RWPE2 (cell line): ENCODE measurements around the gene VAT1.

Experiments
- ATAC-seq: fragments of 200-7000 bp; cut with Tn5 transposase; 3 replicates; pipeline ENCODE4 v1.9.1; 2021; ENCODE audit warnings: low read depth
- DNase-seq: peaks from one replicate; pipeline ENCODE4 v3.0.0-alpha.2; 2020; ENCODE audit warnings: low spot score
- H3K27ac ChIP-seq: fragments of 450-650 bp; 2 replicates; pipeline ENCODE4 v1.5.1; 2017; ENCODE audit warnings: mild to moderate bottlenecking; ENCODE audit not compliant: poor library complexity, severe bottlenecking
- H3K27me3 ChIP-seq: fragments of 250-450 bp; sonication (Bioruptor Pico); 2 replicates; pipeline ENCODE4 v1.5.1; 2021; ENCODE audit warnings: mild to moderate bottlenecking, moderate library complexity; ENCODE audit not compliant: insufficient read depth, poor library complexity, severe bottlenecking
- H3K36me3 ChIP-seq: fragments of 250-450 bp; sonication (Bioruptor Pico); 2 replicates; pipeline ENCODE4 v1.5.1; 2020; ENCODE audit warnings: low read depth, mild to moderate bottlenecking, moderate library complexity
- H3K4me1 ChIP-seq: fragments of 250-450 bp; sonication (Bioruptor Pico); 2 replicates; pipeline ENCODE4 v1.5.1; 2021; ENCODE audit warnings: mild to moderate bottlenecking, moderate library complexity; ENCODE audit not compliant: insufficient read depth, poor library complexity, severe bottlenecking
- H3K4me3 ChIP-seq: fragments of 250-450 bp; sonication (Bioruptor Pico); 2 replicates; pipeline ENCODE4 v1.5.1; 2021; ENCODE audit warnings: mild to moderate bottlenecking, moderate library complexity; ENCODE audit not compliant: severe bottlenecking
- H3K9me3 ChIP-seq: fragments of 250-450 bp; sonication (Bioruptor Pico); 2 replicates; pipeline ENCODE4 v1.5.1; 2021; ENCODE audit warnings: mild to moderate bottlenecking, moderate library complexity; ENCODE audit not compliant: severe bottlenecking
- TF ChIP-seq, protein P1 (sequence below): fragments of 450-650 bp; IDR thresholded peaks from one replicate; pipeline ENCODE4 v1.5.1; 2017; ENCODE audit warnings: mild to moderate bottlenecking, moderate library complexity; ENCODE audit not compliant: poor library complexity, severe bottlenecking

VAT1 gene

DNA sequence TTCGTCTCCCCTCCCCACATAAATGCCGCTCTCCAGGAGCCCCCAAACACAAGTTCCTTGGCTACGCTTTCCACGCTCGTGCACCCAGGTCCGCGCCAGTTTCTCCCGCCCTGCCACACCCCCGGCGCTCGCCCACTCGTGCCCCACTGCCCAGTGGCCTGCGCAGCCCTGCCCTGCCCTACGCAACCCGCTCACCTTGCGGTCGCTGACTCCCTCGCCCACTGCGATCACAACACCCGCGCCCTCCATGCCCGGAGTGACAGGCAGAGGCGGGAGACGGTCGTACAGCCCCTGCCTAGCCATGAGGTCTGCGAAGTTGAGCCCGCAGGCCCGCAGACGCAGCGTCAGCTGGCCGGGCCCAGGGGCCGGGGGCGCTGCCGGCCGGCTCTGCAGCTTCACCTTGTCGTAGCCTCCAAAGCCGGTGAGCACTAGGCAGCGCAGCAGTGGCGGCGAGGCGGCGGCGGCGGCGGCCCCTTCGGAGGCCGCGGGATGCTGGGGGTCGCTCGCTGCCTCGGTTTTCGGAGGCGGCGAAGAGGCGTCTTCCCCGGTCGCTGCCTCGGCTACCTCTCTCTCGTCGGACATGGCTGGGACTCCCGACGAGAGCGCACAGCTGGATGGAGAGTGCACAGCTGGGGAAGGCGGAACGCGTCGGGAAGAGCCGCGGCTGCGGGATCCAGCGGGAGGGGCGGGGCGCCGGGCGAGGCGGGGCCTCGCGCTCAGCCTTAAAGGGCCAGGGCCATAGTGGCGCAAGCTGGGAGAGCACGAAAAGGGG lies at the start of gene VAT1:
Gene VAT1 (minus strand): TSS at position 645 of the 772 bp plus-strand sequence. CDS start 63 bp downstream, at position 582.
- H3K27ac ChIP-seq: peak within 1 kb of the TSS; percentile 64
- H3K9me3 ChIP-seq: no peaks in the 10 kb centered on the region
- H3K4me1 ChIP-seq: no peaks in the 10 kb centered on the region
- ATAC-seq (peak; percentile 78), DNase-seq (no peak)
- TF ChIP-seq, protein P1, sequence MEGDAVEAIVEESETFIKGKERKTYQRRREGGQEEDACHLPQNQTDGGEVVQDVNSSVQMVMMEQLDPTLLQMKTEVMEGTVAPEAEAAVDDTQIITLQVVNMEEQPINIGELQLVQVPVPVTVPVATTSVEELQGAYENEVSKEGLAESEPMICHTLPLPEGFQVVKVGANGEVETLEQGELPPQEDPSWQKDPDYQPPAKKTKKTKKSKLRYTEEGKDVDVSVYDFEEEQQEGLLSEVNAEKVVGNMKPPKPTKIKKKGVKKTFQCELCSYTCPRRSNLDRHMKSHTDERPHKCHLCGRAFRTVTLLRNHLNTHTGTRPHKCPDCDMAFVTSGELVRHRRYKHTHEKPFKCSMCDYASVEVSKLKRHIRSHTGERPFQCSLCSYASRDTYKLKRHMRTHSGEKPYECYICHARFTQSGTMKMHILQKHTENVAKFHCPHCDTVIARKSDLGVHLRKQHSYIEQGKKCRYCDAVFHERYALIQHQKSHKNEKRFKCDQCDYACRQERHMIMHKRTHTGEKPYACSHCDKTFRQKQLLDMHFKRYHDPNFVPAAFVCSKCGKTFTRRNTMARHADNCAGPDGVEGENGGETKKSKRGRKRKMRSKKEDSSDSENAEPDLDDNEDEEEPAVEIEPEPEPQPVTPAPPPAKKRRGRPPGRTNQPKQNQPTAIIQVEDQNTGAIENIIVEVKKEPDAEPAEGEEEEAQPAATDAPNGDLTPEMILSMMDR: no peak
- peak within 1 kb of the TSS; percentile 84 for H3K4me3 ChIP-seq
- H3K36me3 ChIP-seq: peaks cover 17% of the 10 kb centered on the region
- no peaks in the 10 kb centered on the region for H3K27me3 ChIP-seq

DNA sequence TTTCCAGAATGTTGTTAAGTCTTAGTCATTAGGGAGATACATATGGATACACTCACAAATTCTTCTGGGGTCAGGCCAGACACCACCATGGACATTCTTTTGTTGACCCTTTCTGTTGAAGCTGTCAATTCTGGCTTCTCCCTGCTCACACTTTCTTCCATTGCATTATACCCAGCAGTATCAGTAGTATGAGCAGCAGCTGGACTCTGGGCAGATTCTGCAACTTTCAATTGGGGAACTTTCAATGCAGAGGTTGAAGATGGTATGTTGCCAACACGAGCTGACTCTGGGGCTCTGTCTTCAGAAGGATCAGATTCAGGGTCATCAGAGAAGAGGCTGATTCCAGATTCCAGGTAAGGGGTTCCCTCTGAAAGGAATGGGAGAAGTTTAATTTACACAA lies 48.7 kb upstream of the VAT1 start:
- H3K4me1 ChIP-seq: no peaks in the 10 kb centered on the region
- peaks cover 74% of the 10 kb centered on the region for H3K36me3 ChIP-seq
- DNase-seq: no peak
- ATAC-seq: no peak
- H3K4me3 ChIP-seq: no peak overlapping the region
- H3K9me3 ChIP-seq: no peaks in the 10 kb centered on the region
- H3K27me3 ChIP-seq: no peaks in the 10 kb centered on the region
- H3K27ac ChIP-seq: no peak overlapping the region
- TF ChIP-seq, protein P1: no peak

DNA sequence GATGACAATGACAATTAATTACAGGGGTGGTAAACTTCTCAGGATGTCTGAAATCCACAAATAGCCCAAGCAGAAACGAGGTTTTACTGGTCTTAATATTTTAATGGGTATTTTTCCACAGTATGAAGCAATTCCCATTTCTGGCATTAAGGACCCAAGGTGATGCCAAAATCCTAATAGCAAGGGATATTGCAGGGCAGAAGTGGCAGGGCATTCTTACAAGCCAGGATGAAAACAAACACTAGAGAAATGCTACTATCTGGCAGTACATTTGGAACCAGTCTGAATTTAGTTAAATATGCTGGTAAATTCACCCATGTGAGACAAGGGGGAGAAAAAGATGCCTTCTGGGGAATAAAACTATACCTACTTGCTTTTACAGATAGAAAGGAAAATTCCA lies 48.1 kb upstream of the VAT1 start:
- H3K36me3 ChIP-seq: peaks cover 77% of the 10 kb centered on the region
- H3K9me3 ChIP-seq: no peaks in the 10 kb centered on the region
- DNase-seq (no peak), ATAC-seq (no peak)
- no peak overlapping the region for H3K27ac ChIP-seq
- TF ChIP-seq, protein P1: no peak
- H3K27me3 ChIP-seq: no peaks in the 10 kb centered on the region
- H3K4me3 ChIP-seq: no peak overlapping the region
- H3K4me1 ChIP-seq: no peaks in the 10 kb centered on the region

DNA sequence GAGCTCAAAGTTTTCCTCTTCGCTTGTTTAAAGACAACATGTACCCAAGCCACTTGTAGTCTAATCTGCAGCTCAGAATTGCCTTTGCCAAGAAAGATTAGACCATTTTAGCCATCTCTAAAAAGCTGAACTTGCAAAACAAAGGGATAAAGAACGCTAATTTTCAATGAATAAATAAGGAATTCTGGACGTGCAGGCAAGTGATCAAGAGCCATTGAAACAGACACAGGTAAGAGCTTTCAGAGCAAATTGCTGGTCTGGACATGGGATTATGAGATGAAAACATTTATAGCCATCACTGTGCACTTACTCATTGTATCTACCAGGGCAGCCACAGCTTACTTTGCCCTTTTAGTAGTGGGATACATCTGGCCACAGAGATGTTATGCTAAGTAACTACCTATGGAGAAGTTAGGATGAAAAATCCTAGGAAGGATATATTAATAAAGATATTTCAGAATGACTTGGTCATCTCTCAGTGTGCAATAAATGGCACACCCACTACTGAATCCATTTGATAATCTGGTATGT lies 47.2 kb upstream of the VAT1 start:
- Histone ChIP-seq H3K27ac (no peak overlapping the region), H3K4me1 (no peaks in the 10 kb centered on the region), H3K9me3 (no peaks in the 10 kb centered on the region), H3K27me3 (no peaks in the 10 kb centered on the region), H3K36me3 (peaks cover 74% of the 10 kb centered on the region), H3K4me3 (no peak overlapping the region)
- TF ChIP-seq, protein P1: no peak
- no peak for ATAC-seq
- no peak for DNase-seq
